ENCODE measurements around the gene GPX4. TPM values are rescaled to one million over a fixed set of nuclear protein-coding genes. Genes with fewer than 3 reads are reported as not detected.

GPX4 gene
- total and polyA plus RNA-seq, 9 of the 15 experiments (the other 6 are each of a cell fraction or from before 2014, with no cell fraction given), result 61.4 to 661 (median 349) TPM

DNA sequence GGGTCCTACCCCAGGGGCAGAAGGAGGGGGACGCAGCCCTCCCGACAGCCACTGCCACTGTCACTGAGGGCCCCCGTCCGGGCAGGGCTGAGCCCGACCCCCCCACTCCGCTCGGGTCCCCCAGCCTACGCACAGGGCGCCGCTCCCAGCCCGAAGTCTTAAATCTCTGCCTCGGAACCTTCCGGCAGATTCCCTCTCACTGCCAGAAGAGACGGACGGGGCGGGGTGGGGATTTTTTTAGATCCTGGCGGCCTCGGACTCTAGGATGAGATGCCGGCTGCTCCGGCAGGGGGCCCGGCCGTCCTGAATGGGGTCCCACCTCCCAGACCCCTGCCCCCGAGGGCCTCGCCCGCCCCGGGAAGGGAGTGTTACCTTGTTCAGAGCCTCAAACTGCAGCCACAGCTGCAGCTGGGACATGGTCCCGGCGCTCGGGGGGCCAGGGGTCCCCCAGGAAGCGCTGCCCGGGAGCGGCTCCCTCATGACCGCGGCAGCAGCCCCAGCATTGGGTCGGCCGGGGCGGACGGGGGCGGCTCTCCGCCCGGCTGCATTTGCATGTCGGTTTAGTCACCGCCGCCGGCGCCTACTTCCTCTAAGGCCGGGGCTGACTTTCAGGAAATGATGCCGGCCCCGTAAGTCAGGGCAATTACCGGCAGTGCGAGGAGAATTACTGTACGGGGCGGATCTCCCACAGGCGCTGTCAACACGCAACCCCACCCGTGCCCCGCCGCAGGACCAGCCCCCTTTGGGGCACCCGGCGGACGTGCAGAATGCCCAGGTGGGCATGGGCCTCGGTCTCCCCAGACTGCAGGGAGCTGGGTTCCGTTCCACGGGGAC is 28.1 kb downstream of the GPX4 start (continued):
- no peak for TF ChIP-seq NUFIP1 (IDR thresholded peaks at IDR 0.05; ENCODE audit: partially characterized antibody)
- no peak for TF ChIP-seq NFYB (IDR thresholded peaks at IDR 0.05; ENCODE audit: extremely low read depth, insufficient read length)
- no peak for TF ChIP-seq MEF2D (tag; conservative IDR thresholded peaks at IDR 0.05; ENCODE audit: low read depth)
- no peak for TF ChIP-seq ZC3H8 (IDR thresholded peaks at IDR 0.05)
- no peak for TF ChIP-seq ARID3B (CRISPR knock-in tag; IDR thresholded peaks at IDR 0.05; ENCODE audit: borderline replicate concordance)
- TF ChIP-seq SIN3A (IDR thresholded peaks at IDR 0.05; ENCODE audit: borderline replicate concordance in 2 of 2, control insufficient read depth in 1 of 2, low read depth in 2 of 2, low read length in 2 of 2), result peak in 1 of 2 experiments; percentile 66; a peak in 1 of 4 replicates
- peak in 1 of 2 experiments; percentile 17; a peak in 1 of 4 replicates for TF ChIP-seq MAZ (CRISPR knock-in tag; conservative IDR thresholded peaks at IDR 0.05 in 1 of 2, IDR thresholded peaks at IDR 0.05 in 1 of 2)
- TF ChIP-seq POLR2AphosphoS2 (IDR thresholded peaks at IDR 0.05; ENCODE audit: low read length), result no peak
- no peak for TF ChIP-seq CHD2 (IDR thresholded peaks at IDR 0.05; ENCODE audit: low read depth, low read length)
- peak in 2 of 3 experiments; percentile 48 to 74 for TF ChIP-seq YY1 (IDR thresholded peaks at IDR 0.05; ENCODE audit: borderline replicate concordance in 1 of 3, control insufficient read depth in 1 of 3, extremely low read depth in 1 of 3, insufficient read depth in 3 of 3, insufficient read length in 1 of 3, insufficient replicate concordance in 2 of 3, low read depth in 1 of 3, low read length in 2 of 3)
- TF ChIP-seq ZBTB40 (IDR thresholded peaks at IDR 0.05), result peak; percentile 66
- no peak for TF ChIP-seq ZBTB40 (CRISPR knock-in tag; IDR thresholded peaks at IDR 0.05)
- TF ChIP-seq NELFE (IDR thresholded peaks at IDR 0.05; ENCODE audit: insufficient read depth, insufficient read length), result no peak
- no peak for TF ChIP-seq ZBTB2 (IDR thresholded peaks at IDR 0.05)
